Measurements from ENCODE around the gene NAV2. TPM values are rescaled to one million over a fixed set of nuclear protein-coding genes. Genes with fewer than 3 reads are reported as not detected.

The NAV2 gene
- polyA plus RNA-seq, 1 donor (not counting 4 experiments of a cell fraction or from before 2014, with no cell fraction given), result 4.0 TPM

DNA sequence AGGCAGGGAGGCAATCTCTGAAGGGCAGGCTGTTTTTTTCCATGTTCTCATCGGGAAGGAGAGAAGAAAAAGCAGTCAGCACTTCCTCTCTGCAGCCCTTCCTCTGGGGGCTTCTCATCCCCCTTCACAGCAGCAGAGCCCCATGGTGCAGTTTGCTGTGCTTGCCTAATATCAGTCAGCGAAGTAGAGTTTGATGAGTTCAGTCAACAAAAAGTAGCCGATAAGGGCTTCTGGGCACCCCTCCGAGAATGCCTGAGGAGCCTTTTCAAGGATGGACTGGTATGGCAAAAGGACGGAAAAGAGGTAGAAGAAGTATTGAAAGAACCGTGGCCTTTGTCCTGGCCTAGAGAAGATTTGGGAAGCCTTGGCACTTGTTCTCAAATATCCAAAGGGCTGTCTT, 55.6 kb downstream of the NAV2 start:
- H3K4me1 ChIP-seq (ENCODE audit: control insufficient read depth, extremely low read depth, insufficient read depth, low read length), result no peaks in the 10 kb centered on the region
- H2AFZ ChIP-seq (ENCODE audit: control insufficient read depth, low read length), result no peak overlapping the region
- no peaks in the 10 kb centered on the region for H3K9me3 ChIP-seq (ENCODE audit: control insufficient read depth, low read depth, low read length)
- no peaks in the 10 kb centered on the region for H3K9me1 ChIP-seq (ENCODE audit: control insufficient read depth, extremely low read depth, insufficient read depth, low read length)
- no peak overlapping the region for H3K4me3 ChIP-seq (ENCODE audit: control insufficient read depth in 2 of 3, extremely low read depth in 1 of 3, insufficient read depth in 2 of 3, low read depth in 1 of 3, low read length in 3 of 3)
- TF ChIP-seq, protein P1, sequence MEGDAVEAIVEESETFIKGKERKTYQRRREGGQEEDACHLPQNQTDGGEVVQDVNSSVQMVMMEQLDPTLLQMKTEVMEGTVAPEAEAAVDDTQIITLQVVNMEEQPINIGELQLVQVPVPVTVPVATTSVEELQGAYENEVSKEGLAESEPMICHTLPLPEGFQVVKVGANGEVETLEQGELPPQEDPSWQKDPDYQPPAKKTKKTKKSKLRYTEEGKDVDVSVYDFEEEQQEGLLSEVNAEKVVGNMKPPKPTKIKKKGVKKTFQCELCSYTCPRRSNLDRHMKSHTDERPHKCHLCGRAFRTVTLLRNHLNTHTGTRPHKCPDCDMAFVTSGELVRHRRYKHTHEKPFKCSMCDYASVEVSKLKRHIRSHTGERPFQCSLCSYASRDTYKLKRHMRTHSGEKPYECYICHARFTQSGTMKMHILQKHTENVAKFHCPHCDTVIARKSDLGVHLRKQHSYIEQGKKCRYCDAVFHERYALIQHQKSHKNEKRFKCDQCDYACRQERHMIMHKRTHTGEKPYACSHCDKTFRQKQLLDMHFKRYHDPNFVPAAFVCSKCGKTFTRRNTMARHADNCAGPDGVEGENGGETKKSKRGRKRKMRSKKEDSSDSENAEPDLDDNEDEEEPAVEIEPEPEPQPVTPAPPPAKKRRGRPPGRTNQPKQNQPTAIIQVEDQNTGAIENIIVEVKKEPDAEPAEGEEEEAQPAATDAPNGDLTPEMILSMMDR (optimal IDR thresholded peaks at IDR 0.05 in 1 of 3, IDR thresholded peaks at IDR 0.05 in 1 of 3, conservative IDR thresholded peaks at IDR 0.05 in 1 of 3; ENCODE audit: extremely low read depth in 1 of 3, insufficient read depth in 2 of 3, low read length in 3 of 3), result no peak
- no peak for TF ChIP-seq EZH2 (IDR thresholded peaks at IDR 0.05; ENCODE audit: low read length)
- DNase-seq (ENCODE audit: low read depth, low spot score) (no peak), FAIRE-seq (no peak)
- H3K27ac ChIP-seq (ENCODE audit: control insufficient read depth, insufficient read depth, low read length), result no peak overlapping the region
- no peaks in the 10 kb centered on the region for H3K36me3 ChIP-seq (ENCODE audit: control insufficient read depth in 2 of 2, extremely low read depth in 1 of 2, insufficient read depth in 2 of 2, low read length in 2 of 2)
- peaks cover 3% of the 10 kb centered on the region for H3K27me3 ChIP-seq (ENCODE audit: control insufficient read depth, extremely low read depth, insufficient read depth, low read length)
- H3K4me2 ChIP-seq (ENCODE audit: control insufficient read depth, extremely low read depth, insufficient read depth, low read depth, low read length), result no peak overlapping the region
- no peak overlapping the region for H3K9ac ChIP-seq (ENCODE audit: control insufficient read depth, extremely low read depth, insufficient read depth, low read length)
- dilution Hi-C loops (cut with MboI; ENCODE audit: extremely low pct_ligation_motif_present, low sequenced_read_pairs), result no loop called here
- no peaks in the 10 kb centered on the region for H4K20me1 ChIP-seq (ENCODE audit: control insufficient read depth, extremely low read depth, insufficient read depth, low read length)
- no peaks in the 10 kb centered on the region for H3K79me2 ChIP-seq (ENCODE audit: control insufficient read depth, insufficient read depth, low read length)

DNA sequence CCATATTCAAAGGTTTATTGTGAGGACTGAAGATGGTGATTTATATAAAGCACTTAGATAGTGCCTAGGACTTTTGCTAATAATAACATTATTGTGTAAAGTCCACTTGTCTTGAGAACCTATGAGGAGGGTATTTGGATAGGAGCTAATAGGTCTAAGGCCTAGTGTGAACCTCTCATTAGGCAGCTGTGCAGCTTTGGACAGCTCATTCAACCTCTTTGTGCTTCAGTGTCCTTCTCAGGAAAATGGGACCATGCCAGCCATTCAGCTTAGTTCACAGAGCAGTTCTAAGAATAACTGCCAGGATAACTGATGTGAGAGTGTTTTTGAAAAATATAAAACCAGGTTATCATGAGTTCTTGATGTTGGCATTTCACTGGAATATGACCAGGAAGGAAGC, 56.2 kb downstream of the NAV2 start:
- H4K20me1 ChIP-seq (ENCODE audit: control insufficient read depth, extremely low read depth, insufficient read depth, low read length), result no peaks in the 10 kb centered on the region
- H3K4me2 ChIP-seq (ENCODE audit: control insufficient read depth, extremely low read depth, insufficient read depth, low read depth, low read length), result no peak overlapping the region
- H3K27ac ChIP-seq (ENCODE audit: control insufficient read depth, insufficient read depth, low read length), result no peak overlapping the region
- TF ChIP-seq, protein P1 (optimal IDR thresholded peaks at IDR 0.05 in 1 of 3, IDR thresholded peaks at IDR 0.05 in 1 of 3, conservative IDR thresholded peaks at IDR 0.05 in 1 of 3; ENCODE audit: extremely low read depth in 1 of 3, insufficient read depth in 2 of 3, low read length in 3 of 3), result no peak
- no peak for TF ChIP-seq EZH2 (IDR thresholded peaks at IDR 0.05; ENCODE audit: low read length)
- no peak overlapping the region for H3K4me3 ChIP-seq (ENCODE audit: control insufficient read depth in 2 of 3, extremely low read depth in 1 of 3, insufficient read depth in 2 of 3, low read depth in 1 of 3, low read length in 3 of 3)
- H3K36me3 ChIP-seq (ENCODE audit: control insufficient read depth in 2 of 2, extremely low read depth in 1 of 2, insufficient read depth in 2 of 2, low read length in 2 of 2), result no peaks in the 10 kb centered on the region
- dilution Hi-C loops (cut with MboI; ENCODE audit: extremely low pct_ligation_motif_present, low sequenced_read_pairs), result no loop called here
- H3K27me3 ChIP-seq (ENCODE audit: control insufficient read depth, extremely low read depth, insufficient read depth, low read length), result no peaks in the 10 kb centered on the region
- no peak overlapping the region for H2AFZ ChIP-seq (ENCODE audit: control insufficient read depth, low read length)
- FAIRE-seq (no peak), DNase-seq (ENCODE audit: low read depth, low spot score) (no peak)
- no peaks in the 10 kb centered on the region for H3K9me1 ChIP-seq (ENCODE audit: control insufficient read depth, extremely low read depth, insufficient read depth, low read length)
- no peaks in the 10 kb centered on the region for H3K9me3 ChIP-seq (ENCODE audit: control insufficient read depth, low read depth, low read length)
- H3K9ac ChIP-seq (ENCODE audit: control insufficient read depth, extremely low read depth, insufficient read depth, low read length), result no peak overlapping the region
- no peaks in the 10 kb centered on the region for H3K4me1 ChIP-seq (ENCODE audit: control insufficient read depth, extremely low read depth, insufficient read depth, low read length)
- H3K79me2 ChIP-seq (ENCODE audit: control insufficient read depth, insufficient read depth, low read length), result no peaks in the 10 kb centered on the region
